Stimulated activated naive CD8-positive, alpha-beta T cell treated with anti-CD3 and anti-CD28 coated beads, Interleukin-15, Interleukin-2, amounts not matched to agents 100 ng/mL and 50 ng/mL, for 24 hours (primary cell): Measurements from ENCODE around the gene GSDMA.
"Not testable (repeated sequence)": the region's sequence is repeated elsewhere in the genome, so short reads cannot be mapped to it uniquely, and the experiment has no call there.

ENCODE experiments used
- H3K27ac Mint-ChIP-seq: one replicate; pipeline ENCODE4 v1.8.0; 2021; ENCODE audit warnings: mild to moderate bottlenecking, mixed read lengths
- H3K27me3 Mint-ChIP-seq: one replicate; pipeline ENCODE4 v1.8.0; 2021; ENCODE audit warnings: mixed read lengths
- H3K36me3 Mint-ChIP-seq: one replicate; pipeline ENCODE4 v1.8.0; 2021; ENCODE audit warnings: low read depth, mixed read lengths
- H3K4me1 Mint-ChIP-seq: one replicate; pipeline ENCODE4 v1.8.0; 2021; ENCODE audit warnings: low read depth, mixed read lengths
- H3K4me3 Mint-ChIP-seq: one replicate; pipeline ENCODE4 v1.8.0; 2021; ENCODE audit warnings: mild to moderate bottlenecking, mixed read lengths
- H3K9me3 Mint-ChIP-seq: one replicate; pipeline ENCODE4 v1.8.0; 2021; ENCODE audit warnings: mixed read lengths

GSDMA gene

GRCh38 chr17:39988206-39988810 lies 25.5 kb downstream of the GSDMA start:
- Mint-ChIP-seq H3K4me1 (peaks cover 11% of the 10 kb centered on the region), H3K27me3 (no peaks in the 10 kb centered on the region), H3K4me3 (no peak overlapping the region), H3K36me3 (peaks cover 95% of the 10 kb centered on the region), H3K27ac (no peak overlapping the region), H3K9me3 (no peaks in the 10 kb centered on the region)

- H3K36me3 Mint-ChIP-seq, result peaks cover 79% of the 10 kb centered on the region
- no peaks in the 10 kb centered on the region for H3K4me1 Mint-ChIP-seq
- no peak overlapping the region for H3K27ac Mint-ChIP-seq
Measured at GRCh38 chr17:39994448-39994847, 31.6 kb downstream of the GSDMA start.

DNA sequence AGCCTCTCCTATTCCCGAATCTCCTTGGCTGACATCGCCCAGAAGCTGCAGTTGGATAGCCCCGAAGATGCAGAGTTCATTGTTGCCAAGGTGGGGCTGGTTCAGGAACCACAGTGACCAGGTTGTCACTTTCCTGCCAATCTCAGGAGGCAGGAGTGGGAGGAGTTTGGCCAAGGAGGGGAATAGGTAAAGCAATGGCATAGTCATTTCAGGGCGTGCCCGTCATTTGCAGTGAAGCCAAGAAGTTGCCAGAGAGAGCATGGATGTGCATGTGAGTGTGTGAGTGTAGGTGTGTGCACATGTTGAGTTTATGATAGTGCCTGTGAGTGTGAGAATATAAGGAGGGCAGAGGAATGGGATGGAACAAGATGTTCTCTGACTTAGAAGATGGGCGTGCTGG lies 32.6 kb downstream of the GSDMA start:
- Mint-ChIP-seq H3K4me3 (no peak overlapping the region), H3K27me3 (no peaks in the 10 kb centered on the region), H3K9me3 (no peaks in the 10 kb centered on the region), H3K36me3 (peaks cover 71% of the 10 kb centered on the region), H3K27ac (no peak overlapping the region), H3K4me1 (no peaks in the 10 kb centered on the region)

More at GRCh38 chr17:39994448-39994847, 31.6 kb downstream of the GSDMA start:
- Mint-ChIP-seq H3K9me3 (no peaks in the 10 kb centered on the region), H3K4me3 (no peak overlapping the region), H3K27me3 (no peaks in the 10 kb centered on the region)

DNA sequence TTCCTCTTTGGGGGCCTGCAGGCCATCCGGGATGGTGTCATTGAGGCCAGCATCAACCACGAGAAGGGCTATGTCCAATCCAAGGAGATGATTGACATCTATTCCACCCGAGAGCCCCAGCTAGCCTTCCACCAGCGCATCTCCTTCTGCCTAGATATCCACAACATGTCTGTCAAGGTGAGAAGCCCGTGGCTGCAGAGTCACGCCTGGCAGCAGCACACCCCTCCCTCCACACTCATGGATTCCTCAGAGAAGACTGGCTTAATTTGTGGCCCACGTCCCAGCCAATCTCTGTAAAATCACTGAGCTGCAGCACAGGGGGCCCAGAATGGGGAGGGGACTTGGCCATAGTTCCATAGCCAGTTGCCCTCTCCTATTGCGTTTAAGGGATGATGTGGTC lies 33.4 kb downstream of the GSDMA start:
- Mint-ChIP-seq H3K27ac (no peak overlapping the region), H3K4me3 (no peak overlapping the region), H3K36me3 (peaks cover 64% of the 10 kb centered on the region)

GRCh38 chr17:39996800-39997199 lies 34.0 kb downstream of the GSDMA start:
- no peak overlapping the region for H3K27ac Mint-ChIP-seq
- peaks cover 57% of the 10 kb centered on the region for H3K36me3 Mint-ChIP-seq
- no peaks in the 10 kb centered on the region for H3K9me3 Mint-ChIP-seq
- no peaks in the 10 kb centered on the region for H3K27me3 Mint-ChIP-seq
- H3K4me1 Mint-ChIP-seq, result no peaks in the 10 kb centered on the region
- H3K4me3 Mint-ChIP-seq, result no peak overlapping the region

More for the DNA sequence above, 33.4 kb downstream of the GSDMA start:
- no peaks in the 10 kb centered on the region for H3K27me3 Mint-ChIP-seq
- H3K9me3 Mint-ChIP-seq, result no peaks in the 10 kb centered on the region
- no peaks in the 10 kb centered on the region for H3K4me1 Mint-ChIP-seq

- H3K27ac Mint-ChIP-seq, result no peak overlapping the region
- H3K4me3 Mint-ChIP-seq, result no peak overlapping the region
- peaks cover 50% of the 10 kb centered on the region for H3K36me3 Mint-ChIP-seq
- H3K9me3 Mint-ChIP-seq, result no peaks in the 10 kb centered on the region
- H3K4me1 Mint-ChIP-seq, result no peaks in the 10 kb centered on the region
- H3K27me3 Mint-ChIP-seq, result no peaks in the 10 kb centered on the region
Measured at GRCh38 chr17:39997543-39997942, 34.7 kb downstream of the GSDMA start.

- no peaks in the 10 kb centered on the region for H3K27me3 Mint-ChIP-seq
- peaks cover 37% of the 10 kb centered on the region for H3K36me3 Mint-ChIP-seq
- no peaks in the 10 kb centered on the region for H3K4me1 Mint-ChIP-seq
- H3K27ac Mint-ChIP-seq, result no peak overlapping the region
- H3K4me3 Mint-ChIP-seq, result no peak overlapping the region
- H3K9me3 Mint-ChIP-seq, result no peaks in the 10 kb centered on the region
Measured at GRCh38 chr17:39999067-39999466, 36.3 kb downstream of the GSDMA start.

DNA sequence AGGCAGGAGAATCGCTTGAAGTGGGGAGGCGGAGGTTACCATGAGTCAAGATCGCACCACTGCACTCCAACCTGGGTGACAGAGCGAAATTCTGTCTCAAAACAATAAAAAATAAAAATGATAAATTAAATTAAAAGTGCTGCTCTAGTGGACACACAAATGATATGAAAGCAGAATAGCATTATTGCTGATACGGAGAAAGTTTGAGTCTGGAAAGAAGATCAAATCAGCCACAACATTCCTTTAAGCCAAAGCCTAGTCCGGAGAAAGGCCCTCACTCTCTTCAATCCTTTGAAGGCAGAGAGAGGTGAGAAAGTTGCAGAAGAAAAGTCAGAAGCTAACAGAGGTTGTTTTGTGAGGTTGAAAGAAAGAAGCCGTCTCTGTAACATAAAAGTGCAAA lies 37.4 kb downstream of the GSDMA start:
- Mint-ChIP-seq H3K4me3 (no peak overlapping the region), H3K36me3 (peaks cover 26% of the 10 kb centered on the region), H3K4me1 (no peaks in the 10 kb centered on the region), H3K27me3 (no peaks in the 10 kb centered on the region), H3K27ac (no peak overlapping the region), H3K9me3 (no peaks in the 10 kb centered on the region)

DNA sequence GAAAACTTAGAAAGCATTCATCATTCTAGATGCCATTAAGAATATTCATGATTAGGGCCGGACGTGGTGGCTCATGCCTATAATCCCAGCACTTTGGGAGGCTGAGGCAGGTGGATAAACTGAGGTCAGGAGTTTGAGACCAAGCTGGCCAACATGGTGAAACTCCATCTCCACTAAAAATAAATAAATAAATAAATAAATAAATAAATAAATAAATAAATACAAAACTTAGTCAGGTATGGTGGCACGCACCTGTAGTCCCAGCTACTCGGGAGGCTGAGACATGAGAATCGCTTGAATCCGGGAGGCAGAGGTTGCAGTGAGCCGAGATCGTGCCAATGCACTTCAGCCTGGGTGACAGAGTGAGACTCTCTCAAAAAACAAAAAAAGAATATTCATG lies 38.5 kb downstream of the GSDMA start:
- H3K36me3 Mint-ChIP-seq, result peaks cover 17% of the 10 kb centered on the region
- H3K27ac Mint-ChIP-seq, H3K27me3 Mint-ChIP-seq, H3K4me1 Mint-ChIP-seq, H3K9me3 Mint-ChIP-seq, H3K4me3 Mint-ChIP-seq: not testable (repeated sequence)

DNA sequence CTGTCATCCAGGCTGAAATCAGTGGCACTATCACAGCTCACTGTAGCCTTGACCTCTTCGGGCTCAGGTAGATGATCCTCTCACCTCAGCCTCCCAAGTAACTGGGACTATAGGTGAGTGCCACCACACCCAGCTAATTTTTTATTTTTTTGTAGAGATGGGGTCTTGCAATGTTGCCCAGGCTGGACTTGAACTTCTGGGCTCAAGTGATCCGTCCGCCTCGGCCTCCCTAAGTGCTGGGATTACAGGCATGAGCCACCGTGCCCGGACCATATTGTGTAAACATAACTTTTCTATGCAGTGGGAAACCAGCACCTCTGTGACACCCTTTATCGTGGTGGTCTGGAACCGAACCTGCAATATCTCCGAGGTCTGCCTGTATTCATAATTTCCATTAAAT lies 41.3 kb downstream of the GSDMA start:
- Mint-ChIP-seq H3K9me3 (no peaks in the 10 kb centered on the region), H3K27me3 (no peaks in the 10 kb centered on the region), H3K27ac (no peak overlapping the region), H3K36me3 (no peaks in the 10 kb centered on the region), H3K4me1 (no peaks in the 10 kb centered on the region), H3K4me3 (no peak overlapping the region)

DNA sequence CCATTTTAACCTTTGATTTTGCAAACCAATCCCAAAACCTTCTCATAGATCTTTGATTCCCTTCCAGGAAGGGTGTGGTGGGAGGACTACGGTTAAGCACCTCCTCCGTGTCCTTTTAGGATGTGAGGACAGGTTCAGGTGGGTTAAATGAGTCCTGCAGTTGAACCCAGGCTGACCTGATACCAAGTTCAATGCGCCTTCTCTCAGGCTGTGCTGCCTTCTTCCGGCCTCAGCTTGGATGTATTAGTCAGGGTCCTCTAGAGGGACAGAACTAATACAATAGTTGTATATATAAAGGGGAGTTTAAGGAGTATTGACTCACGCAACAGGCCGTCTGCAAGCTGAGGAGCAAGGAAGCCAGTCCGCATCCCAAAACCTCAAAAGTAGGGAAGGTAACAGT lies 41.9 kb downstream of the GSDMA start:
- H3K27me3 Mint-ChIP-seq, result no peaks in the 10 kb centered on the region
- no peak overlapping the region for H3K27ac Mint-ChIP-seq
- H3K9me3 Mint-ChIP-seq, result no peaks in the 10 kb centered on the region
- no peak overlapping the region for H3K4me3 Mint-ChIP-seq
- no peaks in the 10 kb centered on the region for H3K4me1 Mint-ChIP-seq
- H3K36me3 Mint-ChIP-seq, result no peaks in the 10 kb centered on the region

- Mint-ChIP-seq H3K4me1 (peaks cover 6% of the 10 kb centered on the region), H3K27ac (no peak overlapping the region), H3K9me3 (no peaks in the 10 kb centered on the region), H3K27me3 (no peaks in the 10 kb centered on the region), H3K36me3 (no peaks in the 10 kb centered on the region), H3K4me3 (no peak overlapping the region)
Measured at GRCh38 chr17:40005520-40005919, 42.7 kb downstream of the GSDMA start.

- not testable (repeated sequence) for H3K36me3 Mint-ChIP-seq, H3K9me3 Mint-ChIP-seq
Measured at GRCh38 chr17:40010946-40011500, 48.2 kb downstream of the GSDMA start.

DNA sequence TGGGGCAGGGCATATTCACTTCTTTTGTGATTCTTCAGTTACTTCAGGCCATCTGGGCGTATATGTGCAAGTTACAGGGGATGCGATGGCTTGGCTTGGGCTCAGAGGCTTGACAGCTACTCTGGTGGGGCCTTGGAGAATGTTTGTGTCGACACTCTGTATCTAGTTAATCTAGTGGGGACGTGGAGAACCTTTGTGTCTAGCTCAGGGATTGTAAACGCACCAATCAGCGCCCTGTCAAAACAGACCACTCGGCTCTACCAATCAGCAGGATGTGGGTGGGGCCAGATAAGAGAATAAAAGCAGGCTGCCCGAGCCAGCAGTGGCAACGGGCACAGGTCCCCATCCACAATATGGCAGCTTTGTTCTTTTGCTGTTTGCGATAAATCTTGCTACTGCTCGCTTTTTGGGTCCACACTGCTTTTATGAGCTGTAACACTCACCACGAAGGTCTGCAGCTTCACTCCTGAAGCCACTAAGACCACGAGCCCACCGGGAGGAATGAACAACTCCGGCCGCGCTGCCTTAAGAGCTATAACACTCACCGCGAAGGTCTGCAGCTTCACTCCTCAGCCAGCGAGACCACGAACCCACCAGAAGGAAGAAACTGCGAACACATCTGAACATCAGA lies 49.3 kb downstream of the GSDMA start:
- not testable (repeated sequence) for H3K4me3 Mint-ChIP-seq, H3K9me3 Mint-ChIP-seq, H3K4me1 Mint-ChIP-seq, H3K27me3 Mint-ChIP-seq, H3K36me3 Mint-ChIP-seq, H3K27ac Mint-ChIP-seq

More at GRCh38 chr17:40010946-40011500, 48.2 kb downstream of the GSDMA start:
- not testable (repeated sequence) for H3K4me3 Mint-ChIP-seq, H3K27ac Mint-ChIP-seq, H3K27me3 Mint-ChIP-seq, H3K4me1 Mint-ChIP-seq

DNA sequence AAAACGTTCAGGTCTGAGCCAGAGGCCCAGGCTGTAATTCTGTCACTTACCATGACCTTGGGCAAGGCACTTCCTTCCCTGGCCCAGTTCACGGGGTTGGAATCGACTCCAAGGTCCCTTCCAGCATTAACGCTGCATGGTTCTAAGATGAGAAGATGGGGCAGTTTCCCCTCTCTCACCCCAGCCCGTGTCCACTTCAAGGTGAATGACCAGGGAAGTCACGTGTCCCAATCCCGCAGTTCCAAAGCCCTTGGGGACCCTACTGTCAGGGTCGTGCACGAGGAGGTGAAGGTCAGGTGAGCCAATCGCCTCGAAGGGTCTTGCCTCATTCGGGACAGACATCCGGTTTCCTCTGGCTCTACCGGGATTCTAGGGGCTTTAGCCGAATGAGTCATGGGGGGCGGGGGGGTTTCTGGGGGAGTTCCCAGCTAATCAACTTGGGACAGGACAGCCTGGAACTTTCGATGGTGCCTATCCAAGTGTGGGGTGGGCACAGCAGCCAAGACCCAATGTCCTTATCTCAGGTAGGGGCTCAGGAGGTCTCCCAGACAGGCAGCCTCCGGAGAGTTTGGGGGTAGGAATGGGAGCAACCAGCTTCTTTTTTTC lies 51.7 kb downstream of the GSDMA start:
- no peaks in the 10 kb centered on the region for H3K36me3 Mint-ChIP-seq
- H3K4me3 Mint-ChIP-seq, result no peak overlapping the region
- H3K27ac Mint-ChIP-seq, result no peak overlapping the region
- peaks cover 6% of the 10 kb centered on the region for H3K4me1 Mint-ChIP-seq
- no peaks in the 10 kb centered on the region for H3K27me3 Mint-ChIP-seq
- no peaks in the 10 kb centered on the region for H3K9me3 Mint-ChIP-seq
